BJ (cell line): Measurements from ENCODE around the gene MTUS2. TPM values are rescaled to one million over a fixed set of nuclear protein-coding genes. Genes with fewer than 3 reads are reported as not detected.
"Not testable (repeated sequence)": the region's sequence is repeated elsewhere in the genome, so short reads cannot be mapped to it uniquely, and the experiment has no call there.

Experiments
- CTCF ChIA-PET: fragments of 350-600 bp; formaldehyde crosslinking; extraction: SDS; loops from one replicate; lab custom pipeline; 2021; ENCODE audit warnings: antibody characterized with exemption, inconsistent platforms; lab: Yijun Ruan, JAX
- POLR2A ChIA-PET: fragments of 300-600 bp; sonication (Branson Sonifier 250); formaldehyde crosslinking; extraction: SDS; loops from one replicate; lab custom pipeline; 2021; ENCODE audit warnings: antibody characterized with exemption; lab: Charles Lee
- DNase-seq: peaks from one replicate; pipeline ENCODE4 v3.0.0-alpha.2; 2011; ENCODE audit warnings: low read depth
- H3K27me3 ChIP-seq: 2 replicates; pipeline ENCODE4 v1.6.0; 2011; ENCODE audit warnings: low read length; ENCODE audit not compliant: control insufficient read depth, insufficient read depth
- H3K36me3 ChIP-seq: 2 replicates; pipeline ENCODE4 v1.5.1; 2011; ENCODE audit warnings: low read length; ENCODE audit not compliant: control insufficient read depth, insufficient read depth
- H3K4me3 ChIP-seq: 2 replicates; pipeline ENCODE4 v1.5.1; 2011; ENCODE audit warnings: low read depth, mild to moderate bottlenecking, control low read depth, low read length
- CTCF ChIP-seq: IDR thresholded peaks from 2 replicates; pipeline ENCODE4 v1.5.1; 2011; ENCODE audit warnings: low read depth, mild to moderate bottlenecking, control low read depth, inconsistent platforms, low read length, moderate library complexity; ENCODE audit not compliant: insufficient read depth
- polyA plus RNA-seq: library from polyadenylated mRNA; depleted of rRNA; stranded (reverse); fragments of >200 nt; gene quantifications from 2 replicates; pipeline ENCODE4 v1.2.3, GENCODE V29; 2011

The MTUS2 gene
- polyA plus RNA-seq, 1 experiment: 0.05 TPM

DNA sequence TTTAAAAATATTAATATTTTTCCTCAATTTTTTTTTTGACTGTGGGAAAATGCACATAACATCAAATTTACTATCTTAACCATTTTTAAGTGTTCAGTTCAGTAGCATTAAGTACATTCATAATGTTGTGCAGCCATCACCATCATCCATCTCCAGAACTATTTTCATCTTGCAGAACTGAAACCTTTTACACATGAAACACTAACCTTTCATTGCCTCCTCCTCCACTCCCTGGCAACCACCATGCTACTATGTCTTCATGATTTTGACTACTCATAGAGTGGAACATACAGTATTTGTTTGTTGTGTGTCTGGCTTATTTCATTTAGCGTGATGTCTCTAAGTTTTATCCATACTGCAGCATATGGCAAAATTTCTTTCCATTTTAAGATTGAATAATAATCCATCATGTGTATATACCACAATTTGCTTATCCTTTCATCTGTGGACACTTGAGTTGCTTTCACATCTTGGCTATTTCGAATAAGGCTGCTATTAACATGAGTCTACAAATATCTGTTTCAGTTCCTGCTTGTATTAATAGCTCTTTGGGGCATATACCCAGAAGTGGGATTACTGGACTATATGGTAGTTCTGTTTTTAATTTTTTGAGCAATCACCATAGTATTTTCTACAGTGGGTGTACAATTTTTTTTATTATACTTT, 376.4 kb downstream of the MTUS2 start:
- ChIA-PET CTCF (no interaction called here), POLR2A (no interaction called here)
- TF ChIP-seq CTCF: no peak
- H3K36me3 ChIP-seq: no peaks in the 10 kb centered on the region
- H3K4me3 ChIP-seq: no peak overlapping the region
- H3K27me3 ChIP-seq: no peaks in the 10 kb centered on the region
- DNase-seq: no peak

DNA sequence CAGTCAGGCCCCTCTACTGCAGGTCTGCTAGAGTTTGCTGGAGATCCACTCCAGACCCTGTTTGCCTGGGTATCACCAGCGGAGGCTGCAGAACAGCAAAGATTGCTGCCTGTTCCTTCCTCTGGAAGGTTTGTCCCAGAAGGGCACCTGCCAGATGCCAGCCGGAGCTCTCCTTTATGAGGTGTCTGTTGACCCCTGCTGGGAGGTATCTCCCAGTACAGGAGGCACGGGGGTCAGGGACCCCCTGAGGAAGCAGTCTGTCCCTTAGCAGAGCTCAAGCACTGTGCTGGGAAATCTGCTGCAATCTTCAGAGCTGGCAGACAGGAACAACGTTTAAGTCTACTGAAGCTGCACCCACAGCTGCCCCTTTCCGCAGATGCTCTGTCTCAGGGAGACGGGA, 382.6 kb downstream of the MTUS2 start:
- H3K36me3 ChIP-seq, CTCF ChIA-PET, H3K27me3 ChIP-seq, DNase-seq, H3K4me3 ChIP-seq, POLR2A ChIA-PET: not testable (repeated sequence)

DNA sequence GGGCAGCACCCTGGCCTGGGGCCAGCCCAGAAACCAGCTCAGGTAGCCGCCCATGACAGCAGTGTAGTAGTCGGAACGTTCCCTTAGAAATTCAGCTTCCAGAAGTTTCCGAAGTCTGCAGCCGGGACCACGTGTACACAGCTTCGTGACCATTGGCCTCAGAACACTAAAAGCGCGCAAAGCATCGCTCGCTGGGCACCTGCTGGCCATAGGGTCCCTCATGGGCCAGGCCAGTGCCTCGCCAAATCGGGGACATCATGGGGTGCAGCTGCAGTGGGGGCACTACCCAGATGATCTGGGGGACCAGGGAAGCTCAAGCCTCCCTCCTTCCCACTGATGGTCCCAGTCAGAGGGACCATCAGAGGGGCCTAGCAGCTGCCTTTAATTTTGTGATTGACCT, 384.5 kb downstream of the MTUS2 start:
- POLR2A ChIA-PET: no interaction called here
- TF ChIP-seq CTCF: no peak
- CTCF ChIA-PET: interaction anchor here (0.6 to 1.0 kb wide), 2 partner anchors 51 to 262 kb away, joined by 3 read pairs; no protein-coding TSS in a partner anchor
- Histone ChIP-seq H3K4me3 (no peak overlapping the region), H3K27me3 (no peaks in the 10 kb centered on the region), H3K36me3 (no peaks in the 10 kb centered on the region)
- no peak for DNase-seq

- CTCF ChIA-PET: no interaction called here
- Histone ChIP-seq H3K4me3 (no peak overlapping the region), H3K27me3 (no peaks in the 10 kb centered on the region), H3K36me3 (no peaks in the 10 kb centered on the region)
- no peak for TF ChIP-seq CTCF
- POLR2A ChIA-PET: no interaction called here
- no peak for DNase-seq
These were observed 390.5 kb downstream of the MTUS2 start for GRCh38 chr13:29210676-29211075.

GRCh38 chr13:29211162-29211561, 391.0 kb downstream of the MTUS2 start:
- DNase-seq, POLR2A ChIA-PET, CTCF ChIA-PET, H3K27me3 ChIP-seq, H3K36me3 ChIP-seq, H3K4me3 ChIP-seq: not testable (repeated sequence)

GRCh38 chr13:29222458-29222857, 402.3 kb downstream of the MTUS2 start:
- no peaks in the 10 kb centered on the region for H3K27me3 ChIP-seq
- CTCF ChIA-PET: no interaction called here
- no peak for DNase-seq
- POLR2A ChIA-PET: no interaction called here
- TF ChIP-seq CTCF: no peak
- no peak overlapping the region for H3K4me3 ChIP-seq
- H3K36me3 ChIP-seq: no peaks in the 10 kb centered on the region
